Activated CD8-positive, alpha-beta T cell treated with anti-CD3 and anti-CD28 coated beads for 36 hours (primary cell): ENCODE measurements around the gene TICRR. TPM values are rescaled to one million over a fixed set of nuclear protein-coding genes. Genes with fewer than 3 reads are reported as not detected.

Source experiments
- ATAC-seq: fragments of 200-7000 bp; cut with Tn5 transposase; one replicate; pipeline ENCODE4 v1.10.0; 2021; ENCODE audit warnings: mild to moderate bottlenecking, moderate library complexity
- CTCF ChIA-PET: fragments of 350-600 bp; sonication (Branson Sonifier 250); formaldehyde crosslinking; loops from one replicate; lab custom pipeline; 2021; ENCODE audit warnings: antibody characterized with exemption; lab: Charles Lee
- POLR2A ChIA-PET: fragments of 350-600 bp; sonication (Branson Sonifier 250); formaldehyde crosslinking; loops from one replicate; lab custom pipeline; 2021; ENCODE audit warnings: antibody characterized with exemption; lab: Charles Lee
- DNase-seq: peaks from one replicate; pipeline ENCODE4 v3.0.0-alpha.2; 2020
- H3K27ac Mint-ChIP-seq: one replicate; pipeline ENCODE4 v1.8.0; 2021; ENCODE audit warnings: mild to moderate bottlenecking, mixed read lengths
- H3K27me3 Mint-ChIP-seq: one replicate; pipeline ENCODE4 v1.8.0; 2021; ENCODE audit warnings: mixed read lengths
- H3K36me3 Mint-ChIP-seq: one replicate; pipeline ENCODE4 v1.8.0; 2021; ENCODE audit warnings: low read depth, mixed read lengths
- H3K4me1 Mint-ChIP-seq: one replicate; pipeline ENCODE4 v1.8.0; 2021; ENCODE audit warnings: low read depth, mixed read lengths
- H3K4me3 Mint-ChIP-seq: one replicate; pipeline ENCODE4 v1.8.0; 2021; ENCODE audit warnings: mild to moderate bottlenecking, moderate library complexity, mixed read lengths
- H3K9me3 Mint-ChIP-seq: one replicate; pipeline ENCODE4 v1.8.0; 2021; ENCODE audit warnings: mixed read lengths
- CTCF ChIP-seq: fragments of 200-600 bp; IDR thresholded peaks from one replicate; pipeline ENCODE4 v1.8.0; 2022; ENCODE audit warnings: antibody characterized with exemption, mild to moderate bottlenecking
- intact Hi-C: fragments of 100-400 bp; cut with micrococcal nuclease; formaldehyde crosslinking; loops from one replicate; pipeline ENCODE4 v1.10.0; 2022
- total RNA-seq, 2 experiments: library from RNA; stranded (reverse); gene quantifications; one replicate each; pipeline ENCODE4 v1.2.3, GENCODE V29; 2021

Gene TICRR
- total RNA-seq, 2 experiments from 2014 or later, result 27.0 to 29.2 TPM

- no peak overlapping the region for H3K27ac Mint-ChIP-seq
- peaks cover 56% of the 10 kb centered on the region for H3K36me3 Mint-ChIP-seq
- DNase-seq (no peak), ATAC-seq (no peak)
- no peak for TF ChIP-seq CTCF
- no peaks in the 10 kb centered on the region for H3K9me3 Mint-ChIP-seq
- no peak overlapping the region for H3K4me3 Mint-ChIP-seq
- H3K4me1 Mint-ChIP-seq, result peaks cover 5% of the 10 kb centered on the region
- intact Hi-C loops, result no loop called here
- CTCF ChIA-PET, result no interaction called here
- no peaks in the 10 kb centered on the region for H3K27me3 Mint-ChIP-seq
- POLR2A ChIA-PET, result interaction anchor here (1.0 kb wide), 1 partner anchor 30 kb away, joined by 3 read pairs; no protein-coding TSS in a partner anchor
Observed at GRCh38 chr15:89630974-89631901, 56.0 kb downstream of the TICRR start.

DNA sequence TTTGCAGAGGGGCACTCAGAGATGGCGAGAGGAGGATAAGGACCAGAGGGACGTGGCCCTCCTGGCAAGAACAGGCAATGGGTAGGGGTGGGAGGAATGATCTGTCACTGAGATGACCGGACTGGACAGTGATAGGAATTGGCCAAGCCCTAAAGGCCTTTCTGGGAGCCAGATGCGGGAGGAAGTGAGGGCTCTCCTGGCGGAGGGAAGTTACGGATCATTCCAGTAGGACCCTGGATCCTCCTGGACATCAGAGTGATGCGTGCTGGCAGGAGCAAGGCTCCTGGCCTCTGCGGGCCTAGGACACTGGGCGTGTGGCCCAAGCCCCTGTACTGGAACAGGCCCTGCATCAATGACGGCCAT lies 56.6 kb downstream of the TICRR start:
- POLR2A ChIA-PET, result no interaction called here
- CTCF ChIA-PET, result no interaction called here
- no peak for ATAC-seq
- H3K27me3 Mint-ChIP-seq, result no peaks in the 10 kb centered on the region
- TF ChIP-seq CTCF, result no peak
- no peaks in the 10 kb centered on the region for H3K9me3 Mint-ChIP-seq
- H3K4me3 Mint-ChIP-seq, result no peak overlapping the region
- no peak overlapping the region for H3K27ac Mint-ChIP-seq
- no peak for DNase-seq
- intact Hi-C loops, result no loop called here
- H3K4me1 Mint-ChIP-seq, result peaks cover 5% of the 10 kb centered on the region
- H3K36me3 Mint-ChIP-seq, result peaks cover 54% of the 10 kb centered on the region

DNA sequence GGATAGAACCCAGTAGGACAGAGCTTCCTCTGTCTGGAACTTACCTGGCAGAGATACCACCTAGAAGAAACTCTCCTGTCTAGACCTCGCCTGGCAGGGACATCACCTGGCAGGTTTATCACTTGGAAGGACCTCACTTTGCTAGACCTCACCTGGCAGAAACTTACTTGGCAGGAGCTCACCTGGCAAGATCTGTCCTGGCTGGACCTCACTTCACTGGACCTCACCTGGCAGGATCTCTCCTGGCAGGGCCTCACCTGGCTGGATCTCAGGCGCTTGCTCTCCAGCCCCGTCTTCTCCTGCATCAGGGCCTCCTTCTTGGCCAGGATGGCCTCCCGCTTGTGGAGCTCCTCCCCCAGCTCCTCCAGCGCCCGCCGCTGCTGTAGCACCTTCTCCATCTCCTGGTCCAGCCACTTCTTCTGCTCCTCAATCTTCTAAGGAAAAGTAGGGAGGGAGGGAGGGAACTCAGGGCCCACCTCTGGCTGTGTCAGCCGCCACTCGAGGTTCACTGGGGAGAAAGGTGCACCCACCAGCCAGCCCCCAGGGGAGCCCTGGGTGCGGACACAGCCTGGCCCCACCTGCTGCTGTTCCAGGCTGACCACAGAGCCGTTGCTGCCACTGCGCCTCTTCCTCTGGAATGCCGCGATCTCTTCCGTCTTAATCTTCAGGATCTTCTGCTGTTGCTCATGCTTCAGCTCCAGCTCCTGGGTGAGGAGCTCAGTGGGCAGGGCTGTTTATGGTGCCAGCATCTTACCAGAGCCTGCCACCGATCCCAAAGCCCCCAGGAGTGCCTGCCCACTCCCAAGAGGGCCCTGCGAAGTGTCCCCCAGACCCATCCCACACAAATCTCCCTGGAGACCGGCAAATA lies 57.5 kb downstream of the TICRR start:
- POLR2A ChIA-PET, result no interaction called here
- no peak overlapping the region for H3K27ac Mint-ChIP-seq
- peaks cover 46% of the 10 kb centered on the region for H3K36me3 Mint-ChIP-seq
- TF ChIP-seq CTCF, result no peak
- intact Hi-C loops, result no loop called here
- peaks cover 5% of the 10 kb centered on the region for H3K4me1 Mint-ChIP-seq
- no peak overlapping the region for H3K4me3 Mint-ChIP-seq
- CTCF ChIA-PET, result no interaction called here
- H3K9me3 Mint-ChIP-seq, result no peaks in the 10 kb centered on the region
- DNase-seq (no peak), ATAC-seq (no peak)
- H3K27me3 Mint-ChIP-seq, result no peaks in the 10 kb centered on the region

DNA sequence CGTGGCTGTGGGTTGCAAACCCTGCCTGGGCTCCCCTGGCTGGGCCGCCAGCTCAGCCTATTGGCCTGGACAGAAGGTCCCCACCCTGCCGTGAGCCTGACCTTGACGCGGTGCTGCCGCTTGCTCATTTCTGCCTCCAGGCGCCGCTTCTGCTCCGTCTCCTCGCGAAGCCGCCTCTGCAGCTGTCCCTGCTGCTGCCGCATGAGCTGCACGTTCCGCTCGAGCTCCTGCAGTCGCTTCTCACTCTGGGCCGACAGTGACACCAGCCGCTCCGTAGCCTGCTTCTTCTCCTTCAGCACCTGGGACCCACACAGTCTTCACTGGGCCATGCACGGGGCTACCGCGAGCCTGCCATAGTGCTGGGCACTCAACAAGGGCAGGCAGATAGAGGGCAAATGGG lies 58.3 kb downstream of the TICRR start:
- Mint-ChIP-seq H3K9me3 (no peaks in the 10 kb centered on the region), H3K36me3 (peaks cover 43% of the 10 kb centered on the region), H3K4me1 (peaks cover 5% of the 10 kb centered on the region), H3K4me3 (no peak overlapping the region), H3K27ac (no peak overlapping the region), H3K27me3 (no peaks in the 10 kb centered on the region)
- intact Hi-C loops, result no loop called here
- ATAC-seq (no peak), DNase-seq (no peak)
- ChIA-PET CTCF (no interaction called here), POLR2A (no interaction called here)
- no peak for TF ChIP-seq CTCF

GRCh38 chr15:89640245-89640644 lies 65.0 kb downstream of the TICRR start:
- Mint-ChIP-seq H3K9me3 (no peaks in the 10 kb centered on the region), H3K27me3 (no peaks in the 10 kb centered on the region), H3K4me1 (no peaks in the 10 kb centered on the region), H3K27ac (no peak overlapping the region), H3K36me3 (no peaks in the 10 kb centered on the region), H3K4me3 (no peak overlapping the region)
- ChIA-PET CTCF (no interaction called here), POLR2A (no interaction called here)
- DNase-seq (no peak), ATAC-seq (no peak)
- intact Hi-C loops, result no loop called here
- TF ChIP-seq CTCF, result no peak
